GM18498 (cell line): ENCODE data around the gene NGEF.

Source experiments
- ATAC-seq: cut with Tn5 transposase; IDR thresholded peaks from one replicate; pipeline ENCODE4 v1.9.1; 2021; ENCODE audit warnings: mild to moderate bottlenecking, moderate library complexity; ENCODE audit not compliant: unreplicated experiment

The NGEF gene

GRCh38 chr2:233000886-233001750, 11.9 kb downstream of the NGEF start:
- no peak for ATAC-seq

GRCh38 chr2:232999354-232999753, 13.7 kb downstream of the NGEF start:
- no peak for ATAC-seq

- ATAC-seq, result no peak
Observed at GRCh38 chr2:232998666-232998985, 14.4 kb downstream of the NGEF start.

- no peak for ATAC-seq
Observed at GRCh38 chr2:232997749-232998665, 15.0 kb downstream of the NGEF start.

GRCh38 chr2:232994446-232994845, 18.6 kb downstream of the NGEF start:
- ATAC-seq, result no peak

- no peak for ATAC-seq
Observed at GRCh38 chr2:232993231-232993821, 19.7 kb downstream of the NGEF start.

GRCh38 chr2:232986155-232986554, 26.9 kb downstream of the NGEF start:
- ATAC-seq, result no peak

GRCh38 chr2:232984451-232985207, 28.4 kb downstream of the NGEF start:
- no peak for ATAC-seq

- no peak for ATAC-seq
Observed at GRCh38 chr2:232983669-232984140, 29.4 kb downstream of the NGEF start.

- no peak for ATAC-seq
Observed at GRCh38 chr2:232982926-232983668, 30.0 kb downstream of the NGEF start.

- ATAC-seq, result no peak
Observed at GRCh38 chr2:232981767-232982360, 31.2 kb downstream of the NGEF start.

GRCh38 chr2:232981356-232981755, 31.7 kb downstream of the NGEF start:
- no peak for ATAC-seq

- no peak for ATAC-seq
Observed at GRCh38 chr2:232980683-232981082, 32.4 kb downstream of the NGEF start.

GRCh38 chr2:232979871-232980461, 33.1 kb downstream of the NGEF start:
- ATAC-seq, result no peak

- no peak for ATAC-seq
Observed at GRCh38 chr2:232977438-232977971, 35.6 kb downstream of the NGEF start.

GRCh38 chr2:232976666-232977437, 36.2 kb downstream of the NGEF start:
- no peak for ATAC-seq

- ATAC-seq, result no peak
Observed at GRCh38 chr2:232976176-232976575, 36.9 kb downstream of the NGEF start.

GRCh38 chr2:232974396-232974795, 38.7 kb downstream of the NGEF start:
- no peak for ATAC-seq
